Subcutaneous abdominal adipose tissue (tissue), 5 donors: Measurements from ENCODE around the gene MAML2.
A peak's percentile ranks its signal among the peaks of the same experiment; 100 is the strongest.
"Not testable (repeated sequence)": the region's sequence is repeated elsewhere in the genome, so short reads cannot be mapped to it uniquely, and the experiment has no call there.

Experiments
- H3K27ac ChIP-seq: one replicate; pipeline ENCODE4 v1.7.0; 2013; ENCODE audit warnings: low read depth, mild to moderate bottlenecking, inconsistent platforms, low read length, moderate library complexity
- H3K27me3 ChIP-seq, 5 donors: one replicate each; pipeline ENCODE4 v1.7.0; 2013; ENCODE audit warnings: low read length in 5 of 5, inconsistent platforms in 1 of 5; ENCODE audit not compliant: control insufficient read depth in 5 of 5, insufficient read depth in 4 of 5
- H3K36me3 ChIP-seq, 5 donors: one replicate each; pipeline ENCODE4 v1.7.0; 2013; ENCODE audit warnings: low read length in 5 of 5; ENCODE audit not compliant: control insufficient read depth in 5 of 5, insufficient read depth in 5 of 5
- H3K4me1 ChIP-seq, 5 donors: one replicate each; pipeline ENCODE4 v1.7.0; 2013; ENCODE audit warnings: low read length in 5 of 5, mild to moderate bottlenecking in 3 of 5, moderate library complexity in 1 of 5; ENCODE audit not compliant: control insufficient read depth in 5 of 5, insufficient read depth in 5 of 5
- H3K4me3 ChIP-seq, 5 donors: one replicate each; pipeline ENCODE4 v1.7.0; 2013; ENCODE audit warnings: low read length in 5 of 5, low read depth in 1 of 5
- H3K9ac ChIP-seq, 5 donors: one replicate each; pipeline ENCODE4 v1.7.0; 2013; ENCODE audit warnings: low read length in 5 of 5, mild to moderate bottlenecking in 4 of 5, moderate library complexity in 3 of 5
- H3K9me3 ChIP-seq, 5 donors: one replicate each; pipeline ENCODE4 v1.7.0; 2013; ENCODE audit warnings: low read length in 5 of 5; ENCODE audit not compliant: control insufficient read depth in 5 of 5
- donor health status: healthy.
- donor health status: healthy.
- donor health status: healthy.
- donor health status: healthy.
- donor health status: healthy.

Gene MAML2

DNA sequence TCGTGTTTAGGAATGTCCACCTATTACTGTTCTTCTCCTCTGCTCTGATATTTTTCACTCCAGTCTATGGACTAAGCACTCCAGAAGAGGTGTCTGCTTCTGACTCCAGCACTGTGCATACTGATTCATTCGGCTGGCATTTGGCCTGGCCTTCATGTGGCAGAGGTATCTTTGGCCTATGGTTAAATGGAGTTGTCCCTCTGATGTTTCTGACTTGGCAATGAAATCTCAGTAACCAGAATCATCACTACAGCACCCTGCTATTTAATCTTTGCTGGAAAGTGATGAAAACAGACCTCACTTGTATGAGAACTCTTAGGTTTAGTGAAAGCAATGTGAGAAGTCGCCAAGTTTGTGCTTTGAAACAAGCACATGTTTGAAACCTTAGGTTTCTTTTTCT is 155.2 kb downstream of the MAML2 start:
- Histone ChIP-seq H3K4me3 (no peak overlapping the region), H3K27me3 (no peaks in the 10 kb centered on the region), H3K9ac (peak overlapping the region in 1 of 5 donors; percentile 66), H3K9me3 (no peaks in the 10 kb centered on the region), H3K4me1 (peaks cover 0 to 35% (median 24%) of the 10 kb centered on the region in 5 donors), H3K36me3 (no peaks in the 10 kb centered on the region), H3K27ac (peak overlapping the region; percentile 26)

GRCh38 chr11:96186806-96187205 is 156.2 kb downstream of the MAML2 start:
- Histone ChIP-seq H3K36me3 (no peaks in the 10 kb centered on the region), H3K9me3 (no peaks in the 10 kb centered on the region), H3K9ac (no peak overlapping the region), H3K27me3 (no peaks in the 10 kb centered on the region), H3K4me3 (no peak overlapping the region), H3K4me1 (peaks cover 0 to 31% (median 20%) of the 10 kb centered on the region in 5 donors), H3K27ac (peak overlapping the region; percentile 26)

DNA sequence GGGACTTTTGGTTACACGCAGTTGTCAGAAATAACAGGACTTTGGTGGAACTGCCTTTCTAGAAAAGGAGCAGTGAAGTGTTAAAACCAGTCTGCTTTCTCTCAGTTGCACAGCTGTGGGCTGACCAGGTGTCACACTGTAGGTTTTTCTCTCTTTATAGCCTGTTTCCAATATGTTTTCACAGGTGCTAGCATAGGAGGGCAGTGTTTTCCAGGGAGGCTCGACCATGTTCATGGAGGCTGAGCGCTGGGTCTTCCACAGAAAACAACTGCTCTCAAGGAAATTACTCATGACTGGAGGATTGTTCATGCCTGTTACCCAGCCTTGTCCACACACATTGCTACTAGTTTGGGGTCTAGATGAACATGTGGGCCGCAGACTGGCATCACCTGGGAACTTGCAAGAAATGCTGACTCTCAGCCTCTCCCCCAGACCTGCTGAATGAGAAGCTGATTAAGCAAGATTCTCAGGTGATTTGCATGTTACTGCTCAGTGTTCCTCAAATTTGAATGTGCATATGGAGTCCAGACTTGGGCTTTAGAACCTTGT is 157.7 kb downstream of the MAML2 start:
- no peak overlapping the region for H3K9ac ChIP-seq
- H3K4me1 ChIP-seq, result peaks cover 0 to 30% (median 19%) of the 10 kb centered on the region in 5 donors
- H3K9me3 ChIP-seq, result no peaks in the 10 kb centered on the region
- no peak overlapping the region for H3K27ac ChIP-seq
- no peaks in the 10 kb centered on the region for H3K27me3 ChIP-seq
- no peak overlapping the region for H3K4me3 ChIP-seq
- no peaks in the 10 kb centered on the region for H3K36me3 ChIP-seq

GRCh38 chr11:96180937-96181336 is 162.1 kb downstream of the MAML2 start:
- H3K9ac ChIP-seq, H3K36me3 ChIP-seq, H3K27me3 ChIP-seq, H3K4me3 ChIP-seq, H3K9me3 ChIP-seq, H3K27ac ChIP-seq: not testable (repeated sequence)
- H3K4me1 ChIP-seq, result peaks cover 0 to 11% (median 4%) of the 10 kb centered on the region in 5 donors

DNA sequence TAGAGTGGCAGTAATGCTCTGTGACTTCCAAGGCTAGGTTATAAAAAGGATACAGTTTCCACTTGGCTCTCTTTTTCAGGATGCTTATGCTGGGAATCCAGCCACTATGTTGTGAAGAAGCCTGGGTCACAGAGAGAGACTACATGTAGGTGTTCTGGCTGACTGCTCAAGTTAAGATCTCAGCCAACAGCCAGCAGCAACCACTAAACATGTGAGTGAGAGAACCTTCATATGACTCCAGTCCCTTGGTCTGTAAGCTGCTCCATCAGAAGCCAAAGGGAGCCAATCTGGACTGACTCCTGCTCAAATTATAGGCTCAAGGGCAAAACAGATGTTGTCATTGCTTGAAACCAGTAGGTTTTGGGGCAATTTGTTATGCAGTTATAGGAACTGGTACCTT is 162.7 kb downstream of the MAML2 start:
- Histone ChIP-seq H3K9me3 (no peaks in the 10 kb centered on the region), H3K36me3 (peaks cover 0 to 3% (median 0%) of the 10 kb centered on the region in 5 donors), H3K4me1 (peaks cover 0 to 11% (median 4%) of the 10 kb centered on the region in 5 donors), H3K4me3 (no peak overlapping the region), H3K27me3 (no peaks in the 10 kb centered on the region), H3K9ac (no peak overlapping the region), H3K27ac (no peak overlapping the region)

- H3K27me3 ChIP-seq, result no peaks in the 10 kb centered on the region
- H3K4me1 ChIP-seq, result peaks cover 0 to 11% (median 4%) of the 10 kb centered on the region in 5 donors
- no peak overlapping the region for H3K9ac ChIP-seq
- peaks cover 0 to 3% (median 0%) of the 10 kb centered on the region in 5 donors for H3K36me3 ChIP-seq
- no peaks in the 10 kb centered on the region for H3K9me3 ChIP-seq
- no peak overlapping the region for H3K4me3 ChIP-seq
- H3K27ac ChIP-seq, result no peak overlapping the region
Observed at GRCh38 chr11:96179905-96180304, 163.1 kb downstream of the MAML2 start.

DNA sequence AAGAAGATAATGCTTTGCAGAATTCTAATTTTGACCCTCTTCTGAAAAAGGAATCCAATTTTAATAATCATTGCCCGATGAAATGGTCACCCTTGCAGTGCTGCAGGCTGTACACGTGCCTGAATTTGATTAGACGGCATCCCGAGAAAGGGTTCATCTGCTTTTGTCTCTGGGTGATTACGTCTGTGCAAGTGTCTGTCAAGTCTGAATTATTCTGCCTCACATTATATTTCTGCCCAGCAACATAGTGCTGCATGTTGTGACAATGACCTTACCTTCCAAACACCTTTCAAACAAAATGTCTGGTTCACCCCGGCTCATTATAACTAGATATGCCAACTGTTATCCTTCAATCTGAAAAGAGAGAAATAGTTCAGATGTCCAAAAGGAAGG is 164.1 kb downstream of the MAML2 start:
- H3K9ac ChIP-seq, result no peak overlapping the region
- H3K4me3 ChIP-seq, result no peak overlapping the region
- no peaks in the 10 kb centered on the region for H3K27me3 ChIP-seq
- no peaks in the 10 kb centered on the region for H3K9me3 ChIP-seq
- peaks cover 0 to 3% (median 0%) of the 10 kb centered on the region in 5 donors for H3K36me3 ChIP-seq
- peaks cover 0 to 11% (median 4%) of the 10 kb centered on the region in 5 donors for H3K4me1 ChIP-seq
- no peak overlapping the region for H3K27ac ChIP-seq

DNA sequence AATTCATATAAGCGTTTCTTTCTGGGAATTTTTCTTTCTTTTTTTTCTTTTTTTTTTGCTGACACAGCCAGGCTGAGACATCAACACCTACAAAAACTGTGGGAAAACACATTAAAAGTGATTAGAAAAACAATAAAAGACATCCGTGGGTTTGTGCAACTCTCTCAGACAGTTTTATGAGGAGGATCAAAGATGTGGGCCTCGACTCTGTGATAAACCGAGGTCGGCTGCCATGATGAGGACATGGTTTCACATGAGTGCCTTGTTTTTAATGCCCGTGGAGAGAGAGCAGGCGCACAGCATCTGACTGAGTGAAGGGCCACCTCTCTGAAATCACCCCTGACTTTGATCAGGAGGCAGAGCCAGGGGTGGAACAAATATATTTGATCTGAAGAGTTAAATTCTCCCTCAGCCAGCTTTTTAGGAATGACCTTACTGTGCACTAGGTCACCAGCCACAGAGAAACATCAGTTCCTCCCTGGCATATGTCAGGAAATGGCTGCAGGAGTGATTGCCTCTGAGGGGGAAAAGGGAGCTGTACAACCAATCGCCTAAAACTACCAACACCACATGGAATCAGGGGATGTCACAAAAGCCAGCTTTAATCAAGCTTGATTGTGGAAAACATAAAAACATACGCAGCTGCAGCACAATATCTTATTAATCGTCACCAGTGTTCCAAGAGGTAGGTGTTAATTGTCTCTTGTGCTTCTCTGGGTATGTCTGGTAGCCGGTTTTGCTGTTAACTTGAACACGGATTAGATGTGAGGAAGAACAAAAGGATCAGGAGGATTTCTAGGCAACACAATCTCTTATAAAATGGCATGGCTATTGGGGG is 164.7 kb downstream of the MAML2 start:
- no peaks in the 10 kb centered on the region for H3K27me3 ChIP-seq

DNA sequence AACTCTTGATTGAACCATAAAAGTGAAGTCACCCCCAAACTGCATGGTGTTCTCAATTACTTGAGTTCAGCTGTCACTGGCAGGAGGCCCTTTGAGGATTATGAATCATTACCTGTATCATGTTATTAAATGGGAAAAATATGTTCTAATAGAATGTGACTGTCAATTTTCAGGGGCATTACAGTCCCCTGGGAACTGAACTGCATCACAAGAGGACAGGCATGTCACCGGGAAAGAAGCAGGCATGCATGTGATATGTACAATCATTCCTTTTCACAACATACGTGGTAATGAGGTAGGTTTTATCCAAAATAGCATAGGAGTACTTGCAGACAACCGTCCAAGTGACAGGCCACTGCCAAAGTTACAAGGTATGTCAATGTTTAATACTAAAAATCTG is 165.8 kb downstream of the MAML2 start:
- Histone ChIP-seq H3K4me1 (peaks cover 0 to 16% (median 4%) of the 10 kb centered on the region in 5 donors), H3K9me3 (no peaks in the 10 kb centered on the region), H3K36me3 (peaks cover 0 to 3% (median 0%) of the 10 kb centered on the region in 5 donors), H3K27ac (no peak overlapping the region), H3K27me3 (no peaks in the 10 kb centered on the region), H3K4me3 (no peak overlapping the region), H3K9ac (no peak overlapping the region)

More for the DNA sequence above, 164.7 kb downstream of the MAML2 start:
- H3K9me3 ChIP-seq, result no peaks in the 10 kb centered on the region
- no peak overlapping the region for H3K4me3 ChIP-seq
- H3K27ac ChIP-seq, result no peak overlapping the region
- H3K36me3 ChIP-seq, result peaks cover 0 to 3% (median 0%) of the 10 kb centered on the region in 5 donors
- H3K9ac ChIP-seq, result no peak overlapping the region
- H3K4me1 ChIP-seq, result peaks cover 0 to 15% (median 4%) of the 10 kb centered on the region in 5 donors

DNA sequence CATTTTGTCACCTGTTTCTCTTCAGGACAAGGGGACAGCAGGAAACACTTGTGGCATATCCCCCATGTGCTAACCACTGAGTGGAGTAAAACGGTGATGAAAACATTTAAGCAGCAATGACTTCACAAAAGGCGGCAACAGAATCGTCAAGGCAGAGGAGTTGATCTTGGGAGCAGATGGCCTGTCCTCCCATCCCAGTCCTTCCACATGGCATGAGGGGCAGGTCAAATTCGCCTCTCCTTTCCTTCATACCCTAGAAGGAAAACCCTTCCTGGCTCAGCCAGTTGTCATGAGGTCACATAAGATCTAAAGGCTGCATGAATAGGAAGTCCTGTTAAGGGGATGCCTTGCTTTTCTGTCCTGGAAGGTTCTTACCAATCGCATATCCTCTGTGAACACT is 169.1 kb downstream of the MAML2 start:
- H3K4me1 ChIP-seq, result peaks cover 3 to 19% (median 6%) of the 10 kb centered on the region in 5 donors
- H3K9ac ChIP-seq, result no peak overlapping the region
- H3K4me3 ChIP-seq, result no peak overlapping the region
- H3K27me3 ChIP-seq, result no peaks in the 10 kb centered on the region
- H3K27ac ChIP-seq, result no peak overlapping the region
- H3K36me3 ChIP-seq, result peaks cover 0 to 3% (median 0%) of the 10 kb centered on the region in 5 donors
- H3K9me3 ChIP-seq, result no peaks in the 10 kb centered on the region
